GM18951 (cell line): ENCODE measurements around the gene NPIPB2.

Experiments
- POLR2A ChIP-seq: IDR thresholded peaks from 4 replicates; pipeline ENCODE4 v1.6.1; 2011; ENCODE audit warnings: mild to moderate bottlenecking; ENCODE audit not compliant: insufficient read length, insufficient read depth; ENCODE audit errors: extremely low read depth
- in situ Hi-C: fragments of 300-500 bp; cut with MboI; formaldehyde crosslinking; loops from one replicate; pipeline ENCODE4 v1.12.0; 2022; ENCODE audit warnings: low sequenced_read_pairs, mixed read lengths, inconsistent platforms; ENCODE audit not compliant: unreplicated experiment

Gene NPIPB2

DNA sequence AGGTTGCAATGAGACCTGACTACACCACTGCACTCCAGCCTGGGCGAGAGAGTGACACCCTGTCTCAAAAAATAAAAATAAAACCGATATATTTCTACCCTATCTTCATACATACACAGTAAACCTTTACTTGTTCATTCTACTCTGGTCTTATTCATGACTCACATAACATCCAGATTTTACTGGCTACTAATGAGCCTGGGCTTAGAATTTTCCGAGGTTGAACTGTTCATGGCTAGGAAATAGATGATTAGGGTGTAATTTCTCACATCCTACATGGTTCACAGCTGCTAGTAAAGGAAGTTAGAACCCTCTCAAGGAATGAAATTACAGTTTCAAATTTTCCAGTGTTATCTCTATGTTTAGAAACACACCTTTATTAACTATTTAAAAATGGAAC, 40.8 kb downstream of the NPIPB2 start:
- in situ Hi-C loops = no loop called here
- no peak for TF ChIP-seq POLR2A

DNA sequence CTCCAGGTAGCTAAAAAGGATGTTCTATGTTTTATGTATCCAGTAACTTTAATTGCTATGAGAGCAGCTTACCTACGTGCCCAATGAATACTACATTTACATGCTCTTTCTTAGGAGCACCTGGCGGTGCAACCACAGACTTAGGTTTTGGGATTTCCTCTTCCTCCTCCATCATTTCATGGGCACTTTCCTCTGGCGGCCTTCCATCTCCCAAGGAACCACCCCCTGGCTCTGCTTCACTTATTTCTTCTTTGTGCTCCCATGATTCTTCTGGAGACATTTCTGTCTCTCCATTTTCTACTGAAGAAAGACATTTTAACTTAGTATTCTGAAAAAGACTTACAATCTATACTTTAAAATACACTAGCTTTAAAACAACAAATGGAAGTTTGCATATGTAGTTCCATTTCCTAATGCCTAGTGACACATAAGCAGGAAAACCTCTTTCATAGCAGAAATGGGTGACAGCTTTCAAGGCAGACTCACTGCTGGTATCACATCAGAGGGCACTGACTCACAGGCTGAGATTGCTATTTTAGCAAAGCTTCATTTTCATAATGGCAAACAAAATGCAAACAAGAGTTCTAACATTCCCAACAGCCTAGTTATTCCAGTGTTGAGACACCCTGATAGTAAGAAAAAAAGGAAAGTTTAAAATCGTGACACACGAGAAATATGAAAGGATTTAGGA, 45.2 kb downstream of the NPIPB2 start:
- in situ Hi-C loops = no loop called here
- no peak for TF ChIP-seq POLR2A

DNA sequence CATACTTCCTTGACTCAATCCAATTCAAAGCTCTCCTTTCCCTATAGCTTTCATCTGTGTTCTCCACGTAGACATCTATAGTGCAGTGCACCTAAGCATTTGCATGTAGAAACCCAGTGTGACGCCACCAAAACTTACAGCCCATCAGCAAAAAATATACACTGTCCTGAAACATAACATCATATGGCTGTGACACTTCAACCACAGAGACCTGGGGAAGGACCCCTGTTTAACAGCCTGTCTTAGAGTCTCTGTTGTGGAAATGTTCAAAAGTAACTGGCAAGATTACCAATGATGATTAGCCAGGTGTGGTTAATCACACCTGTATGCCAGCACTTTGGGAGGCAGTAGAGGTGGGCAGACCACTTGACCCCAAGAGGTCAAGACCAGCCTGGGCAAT, 48.3 kb downstream of the NPIPB2 start:
- in situ Hi-C loops = no loop called here
- TF ChIP-seq POLR2A = no peak

DNA sequence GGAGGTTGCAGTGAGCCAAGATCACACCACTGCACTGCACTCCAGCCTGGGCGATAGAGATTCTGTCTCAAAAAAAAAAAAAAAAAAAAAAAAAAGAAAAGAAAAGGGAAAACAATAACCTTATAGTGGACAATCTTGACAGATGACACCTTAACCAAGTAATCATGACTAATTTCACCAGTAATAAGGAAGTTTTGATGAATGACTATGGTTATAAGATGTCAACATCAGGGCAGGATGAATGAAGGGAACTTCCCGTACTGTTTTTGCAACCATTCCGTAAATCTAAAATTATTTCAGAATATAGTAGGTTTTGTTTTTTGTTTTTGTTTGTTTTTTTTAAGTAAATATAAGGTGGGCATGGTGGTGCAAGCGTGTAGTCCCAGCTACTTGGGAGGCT, 49.1 kb downstream of the NPIPB2 start:
- TF ChIP-seq POLR2A = no peak
- in situ Hi-C loops = no loop called here

DNA sequence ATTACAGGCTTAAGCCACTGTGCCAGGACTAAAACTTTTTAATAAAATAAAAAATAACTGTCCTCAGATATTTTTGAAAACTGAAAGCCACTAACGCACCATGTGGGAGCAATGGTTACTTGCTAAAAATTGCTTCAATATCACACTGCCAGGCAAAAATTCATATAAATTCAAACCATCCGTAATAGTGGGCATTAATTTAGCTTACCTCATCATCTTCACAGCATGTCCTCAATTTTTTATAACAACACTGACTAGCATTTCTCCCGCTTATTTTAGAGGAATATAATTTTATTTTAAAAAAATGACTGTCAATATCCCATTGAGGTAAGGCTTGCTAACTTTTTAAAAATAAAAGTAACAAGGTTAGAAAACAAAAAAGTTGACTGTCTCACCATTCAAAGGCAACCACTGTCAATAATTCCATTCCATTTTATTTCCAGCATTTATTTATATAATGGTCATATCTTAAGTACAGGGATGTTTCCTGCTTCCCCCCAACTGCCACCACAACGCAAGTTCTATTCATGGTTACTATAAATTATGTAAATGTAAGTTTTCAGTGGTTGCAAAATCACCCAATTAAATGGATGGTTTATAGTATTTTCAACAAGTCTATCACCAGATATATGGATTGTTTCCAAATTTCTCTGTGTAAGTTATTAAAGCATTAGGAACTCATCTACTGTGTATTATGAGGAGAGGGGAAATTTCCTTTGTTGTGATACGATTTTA, 51.4 kb downstream of the NPIPB2 start:
- no peak for TF ChIP-seq POLR2A
- in situ Hi-C loops = no loop called here

DNA sequence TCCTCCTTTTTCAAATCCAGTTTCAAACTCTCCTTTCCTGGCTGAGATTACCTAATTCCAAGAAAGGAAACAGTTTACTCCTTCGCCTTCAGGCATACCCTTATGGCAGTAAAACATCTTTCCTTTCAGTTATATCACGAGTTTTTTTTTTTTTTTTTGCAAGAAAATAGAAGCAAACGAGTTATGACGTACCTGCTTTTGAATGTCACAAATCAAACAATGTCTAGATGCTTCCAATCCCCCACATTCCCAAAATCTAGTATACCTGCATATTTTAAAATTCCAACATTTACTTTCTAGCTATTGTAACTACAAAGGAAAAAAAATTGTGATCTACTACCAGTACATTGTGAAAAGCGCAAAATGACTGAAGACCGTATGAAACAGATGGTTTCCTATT, 55.0 kb downstream of the NPIPB2 start:
- in situ Hi-C loops = no loop called here
- no peak for TF ChIP-seq POLR2A

DNA sequence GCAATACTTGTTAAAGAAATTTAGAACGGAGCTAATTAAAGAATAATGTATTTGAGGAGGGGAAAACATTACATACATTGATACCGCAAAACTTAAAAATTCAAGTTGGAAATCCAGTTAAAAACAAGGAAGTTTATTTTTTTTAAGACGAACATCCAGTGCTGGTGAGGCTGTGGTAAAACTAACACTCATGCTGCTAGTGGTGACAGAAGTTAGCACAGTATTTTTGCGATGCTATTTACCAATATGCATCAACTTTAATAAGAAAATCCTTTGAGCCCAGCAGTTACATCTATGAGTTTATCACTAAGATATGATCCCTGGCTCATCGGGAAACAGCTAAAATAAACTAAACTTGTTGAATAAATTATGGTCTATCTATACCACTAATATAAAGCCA, 57.8 kb downstream of the NPIPB2 start:
- in situ Hi-C loops = no loop called here
- TF ChIP-seq POLR2A = no peak

DNA sequence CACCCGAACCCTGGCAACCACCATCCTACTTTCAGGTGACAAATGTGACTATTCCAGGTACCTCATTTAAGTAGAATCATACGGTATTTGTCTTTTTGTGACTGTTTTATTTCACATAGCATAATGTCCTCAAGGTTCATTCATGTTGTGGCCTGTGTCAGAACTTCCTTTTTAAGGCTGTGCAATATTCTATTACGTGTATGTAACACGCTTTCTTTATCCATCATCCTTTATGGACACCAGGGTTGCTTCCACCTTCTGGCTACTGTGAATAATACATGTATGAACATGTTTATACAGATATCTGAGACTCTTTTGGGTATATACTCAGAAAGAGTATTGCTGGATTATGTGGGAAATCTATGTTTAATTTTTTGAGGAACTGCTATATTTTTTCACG, 61.8 kb downstream of the NPIPB2 start:
- in situ Hi-C loops = no loop called here
- no peak for TF ChIP-seq POLR2A

DNA sequence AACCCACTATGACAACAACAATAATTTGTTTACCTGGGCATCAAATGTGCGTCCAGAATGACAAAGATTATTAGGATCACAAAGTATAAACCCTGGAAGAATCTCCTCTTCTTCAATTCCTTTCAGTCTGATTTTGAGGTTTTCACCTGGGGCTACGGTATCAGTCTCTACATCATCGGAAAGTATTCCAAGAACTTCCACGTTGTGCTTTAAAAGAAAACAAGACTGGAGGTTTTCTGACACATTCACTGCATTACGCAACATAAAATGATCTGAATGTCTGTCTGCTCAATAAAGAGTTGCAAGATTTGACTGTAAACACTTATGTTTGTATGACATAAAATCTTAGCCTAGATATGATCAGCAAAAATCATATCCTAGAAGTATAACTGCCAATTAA, 64.5 kb downstream of the NPIPB2 start:
- in situ Hi-C loops = no loop called here
- no peak for TF ChIP-seq POLR2A
